MG63 (cell line): ENCODE measurements around the gene WDFY2. TPM values are rescaled to one million over a fixed set of nuclear protein-coding genes. Genes with fewer than 3 reads are reported as not detected.
"Not testable (repeated sequence)": the region's sequence is repeated elsewhere in the genome, so short reads cannot be mapped to it uniquely, and the experiment has no call there.

Experiments
- DNase-seq: peaks from one replicate; pipeline ENCODE4 v3.0.0-alpha.2; 2020
- H3K27me3 ChIP-seq: fragments of 250-450 bp; sonication (Bioruptor Pico); 2 replicates; pipeline ENCODE4 v1.5.1; 2020; ENCODE audit warnings: mild to moderate bottlenecking, moderate library complexity
- H3K36me3 ChIP-seq: fragments of 250-450 bp; sonication (Bioruptor Pico); 2 replicates; pipeline ENCODE4 v1.5.1; 2020; ENCODE audit warnings: mild to moderate bottlenecking, moderate library complexity
- H3K4me3 ChIP-seq: fragments of 250-450 bp; sonication (Bioruptor Pico); 2 replicates; pipeline ENCODE4 v1.5.1; 2020; ENCODE audit warnings: mild to moderate bottlenecking, moderate library complexity
- H3K9me3 ChIP-seq: fragments of 250-450 bp; sonication (Bioruptor Pico); 2 replicates; pipeline ENCODE4 v1.5.1; 2020; ENCODE audit warnings: mild to moderate bottlenecking, moderate library complexity
- total RNA-seq: library from RNA; depleted of rRNA; stranded (reverse); fragments of >200 nt; shearing (Covaris generic); gene quantifications from 2 replicates; pipeline ENCODE4 v1.2.3, GENCODE V29; 2014; ENCODE audit warnings: low replicate concordance

The WDFY2 gene
- total RNA-seq, 1 experiment from 2014 or later = 1.8 TPM

GRCh38 chr13:51637852-51638215 lies 53.6 kb downstream of the WDFY2 start:
- Histone ChIP-seq H3K36me3 (no peaks in the 10 kb centered on the region), H3K27me3 (no peaks in the 10 kb centered on the region), H3K4me3 (no peak overlapping the region), H3K9me3 (no peaks in the 10 kb centered on the region)
- DNase-seq = no peak

- no peaks in the 10 kb centered on the region for H3K27me3 ChIP-seq
- no peaks in the 10 kb centered on the region for H3K36me3 ChIP-seq
- H3K4me3 ChIP-seq = no peak overlapping the region
- DNase-seq = no peak
- H3K9me3 ChIP-seq = no peaks in the 10 kb centered on the region
Observed at GRCh38 chr13:51638216-51638871, 54.1 kb downstream of the WDFY2 start.

GRCh38 chr13:51639171-51639570 lies 54.9 kb downstream of the WDFY2 start:
- Histone ChIP-seq H3K4me3 (no peak overlapping the region), H3K27me3 (no peaks in the 10 kb centered on the region), H3K36me3 (no peaks in the 10 kb centered on the region), H3K9me3 (no peaks in the 10 kb centered on the region)
- DNase-seq = no peak

- H3K27me3 ChIP-seq, DNase-seq, H3K36me3 ChIP-seq, H3K9me3 ChIP-seq, H3K4me3 ChIP-seq: not testable (repeated sequence)
Observed at GRCh38 chr13:51640696-51641095, 56.4 kb downstream of the WDFY2 start.

GRCh38 chr13:51643105-51643881 lies 59.0 kb downstream of the WDFY2 start:
- Histone ChIP-seq H3K4me3 (no peak overlapping the region), H3K27me3 (no peaks in the 10 kb centered on the region), H3K36me3 (no peaks in the 10 kb centered on the region), H3K9me3 (no peaks in the 10 kb centered on the region)
- DNase-seq = peak; percentile 83

GRCh38 chr13:51643882-51644281 lies 59.6 kb downstream of the WDFY2 start:
- Histone ChIP-seq H3K36me3 (no peaks in the 10 kb centered on the region), H3K9me3 (no peaks in the 10 kb centered on the region), H3K27me3 (no peaks in the 10 kb centered on the region), H3K4me3 (no peak overlapping the region)
- DNase-seq = peak; percentile 37

GRCh38 chr13:51644654-51645053 lies 60.4 kb downstream of the WDFY2 start:
- no peak overlapping the region for H3K4me3 ChIP-seq
- no peaks in the 10 kb centered on the region for H3K27me3 ChIP-seq
- no peaks in the 10 kb centered on the region for H3K9me3 ChIP-seq
- peak; percentile 9 for DNase-seq
- H3K36me3 ChIP-seq = no peaks in the 10 kb centered on the region

GRCh38 chr13:51645154-51645650 lies 60.9 kb downstream of the WDFY2 start:
- Histone ChIP-seq H3K27me3 (no peaks in the 10 kb centered on the region), H3K4me3 (no peak overlapping the region), H3K9me3 (no peaks in the 10 kb centered on the region), H3K36me3 (no peaks in the 10 kb centered on the region)
- DNase-seq = no peak

GRCh38 chr13:51645761-51646670 lies 61.8 kb downstream of the WDFY2 start:
- DNase-seq = no peak
- Histone ChIP-seq H3K27me3 (no peaks in the 10 kb centered on the region), H3K9me3 (no peaks in the 10 kb centered on the region; the same call in 1 of the 2 replicates), H3K4me3 (no peak overlapping the region), H3K36me3 (no peaks in the 10 kb centered on the region)

- DNase-seq = no peak
- no peaks in the 10 kb centered on the region for H3K36me3 ChIP-seq
- H3K9me3 ChIP-seq = peaks cover 2% of the 10 kb centered on the region; the same call in 1 of the 2 replicates
- H3K27me3 ChIP-seq = no peaks in the 10 kb centered on the region
- H3K4me3 ChIP-seq = no peak overlapping the region
Observed at GRCh38 chr13:51647067-51647466, 62.8 kb downstream of the WDFY2 start.

- H3K27me3 ChIP-seq, H3K36me3 ChIP-seq, DNase-seq, H3K4me3 ChIP-seq, H3K9me3 ChIP-seq: not testable (repeated sequence)
Observed at GRCh38 chr13:51652193-51652592, 67.9 kb downstream of the WDFY2 start.

GRCh38 chr13:51659276-51660127 lies 75.2 kb downstream of the WDFY2 start:
- no peak for DNase-seq
- no peaks in the 10 kb centered on the region for H3K27me3 ChIP-seq
- no peak overlapping the region for H3K4me3 ChIP-seq
- no peaks in the 10 kb centered on the region for H3K36me3 ChIP-seq
- H3K9me3 ChIP-seq = peaks cover 11% of the 10 kb centered on the region

- Histone ChIP-seq H3K27me3 (no peaks in the 10 kb centered on the region), H3K36me3 (no peaks in the 10 kb centered on the region), H3K9me3 (peaks cover 6% of the 10 kb centered on the region), H3K4me3 (no peak overlapping the region)
- no peak for DNase-seq
Observed at GRCh38 chr13:51660813-51661212, 76.6 kb downstream of the WDFY2 start.

- Histone ChIP-seq H3K36me3 (no peaks in the 10 kb centered on the region), H3K9me3 (no peaks in the 10 kb centered on the region), H3K27me3 (no peaks in the 10 kb centered on the region), H3K4me3 (no peak overlapping the region)
- DNase-seq = no peak
Observed at GRCh38 chr13:51663973-51664957, 80.0 kb downstream of the WDFY2 start.

GRCh38 chr13:51665456-51665855 lies 81.2 kb downstream of the WDFY2 start:
- Histone ChIP-seq H3K36me3 (no peaks in the 10 kb centered on the region), H3K4me3 (no peak overlapping the region), H3K9me3 (no peaks in the 10 kb centered on the region), H3K27me3 (no peaks in the 10 kb centered on the region)
- DNase-seq = no peak
